Measurements from ENCODE around the gene TBX20. TPM values are rescaled to one million over a fixed set of nuclear protein-coding genes. Genes with fewer than 3 reads are reported as not detected.

Gene TBX20
- total RNA-seq = under 1 TPM in 1 of 2 donors, not detected in 1; 0.27 TPM

- Histone ChIP-seq H3K9ac (ENCODE audit: low read depth in 2 of 2, low read length in 2 of 2) (no peak within 1 kb of the TSS), H3K27me3 (peaks cover 97% of the 10 kb centered on the region), H3K27ac (no peak within 1 kb of the TSS), H3K36me3 (no peaks in the 10 kb centered on the region), H3K4me1 (peaks cover 8% of the 10 kb centered on the region), H3K9me3 (no peaks in the 10 kb centered on the region), H3K4me3 (peak within 1 kb of the TSS; percentile 41)
- TF ChIP-seq CTCF (IDR thresholded peaks at IDR 0.05) = no peak
- intact Hi-C loops (cut with DNase I) = no loop called here
- peak; percentile 51 for DNase-seq
Measured at GRCh38 chr7:35253710-35254495, at the start of gene TBX20. TSS of gene TBX20 (minus strand) at chr7:35254100. CDS start at chr7:35253620, 480 bp downstream.

GRCh38 chr7:35289376-35289775 lies 35.5 kb upstream of the TBX20 start:
- no peak overlapping the region for H3K27ac ChIP-seq
- H3K4me3 ChIP-seq = no peak overlapping the region
- intact Hi-C loops (cut with DNase I) = no loop called here
- DNase-seq = no peak
- H3K9ac ChIP-seq (ENCODE audit: low read depth in 2 of 2, low read length in 2 of 2) = no peak overlapping the region
- TF ChIP-seq CTCF (IDR thresholded peaks at IDR 0.05) = no peak
- no peaks in the 10 kb centered on the region for H3K9me3 ChIP-seq
- no peaks in the 10 kb centered on the region for H3K27me3 ChIP-seq
- no peaks in the 10 kb centered on the region for H3K36me3 ChIP-seq
- H3K4me1 ChIP-seq = no peaks in the 10 kb centered on the region

GRCh38 chr7:35286986-35287385 lies 33.1 kb upstream of the TBX20 start:
- DNase-seq = no peak
- no peak overlapping the region for H3K27ac ChIP-seq
- no peaks in the 10 kb centered on the region for H3K4me1 ChIP-seq
- H3K27me3 ChIP-seq = no peaks in the 10 kb centered on the region
- no peak overlapping the region for H3K9ac ChIP-seq (ENCODE audit: low read depth in 2 of 2, low read length in 2 of 2)
- H3K36me3 ChIP-seq = no peaks in the 10 kb centered on the region
- TF ChIP-seq CTCF (IDR thresholded peaks at IDR 0.05) = no peak
- H3K9me3 ChIP-seq = no peaks in the 10 kb centered on the region
- intact Hi-C loops (cut with DNase I) = no loop called here
- no peak overlapping the region for H3K4me3 ChIP-seq

- Histone ChIP-seq H3K27ac (no peak overlapping the region), H3K9me3 (no peaks in the 10 kb centered on the region), H3K36me3 (no peaks in the 10 kb centered on the region), H3K4me1 (no peaks in the 10 kb centered on the region), H3K9ac (ENCODE audit: low read depth in 2 of 2, low read length in 2 of 2) (no peak overlapping the region), H3K4me3 (no peak overlapping the region), H3K27me3 (no peaks in the 10 kb centered on the region)
- no peak for DNase-seq
- TF ChIP-seq CTCF (IDR thresholded peaks at IDR 0.05) = no peak
- intact Hi-C loops (cut with DNase I) = no loop called here
Measured at GRCh38 chr7:35286422-35286821, 32.5 kb upstream of the TBX20 start.

- no peak overlapping the region for H3K4me3 ChIP-seq
- H3K9ac ChIP-seq (ENCODE audit: low read depth in 2 of 2, low read length in 2 of 2) = no peak overlapping the region
- TF ChIP-seq CTCF (IDR thresholded peaks at IDR 0.05) = no peak
- no peaks in the 10 kb centered on the region for H3K9me3 ChIP-seq
- H3K36me3 ChIP-seq = no peaks in the 10 kb centered on the region
- no peak overlapping the region for H3K27ac ChIP-seq
- H3K4me1 ChIP-seq = no peaks in the 10 kb centered on the region
- H3K27me3 ChIP-seq = no peaks in the 10 kb centered on the region
- no peak for DNase-seq
- intact Hi-C loops (cut with DNase I) = no loop called here
Measured at GRCh38 chr7:35285799-35286198, 31.9 kb upstream of the TBX20 start.

Data from colonic mucosa (tissue), 4 donors.